Neural progenitor cell (in vitro differentiated cells): ENCODE data around the gene FBRS. TPM values are rescaled to one million over a fixed set of nuclear protein-coding genes. Genes with fewer than 3 reads are reported as not detected.
"Not testable (repeated sequence)": the region's sequence is repeated elsewhere in the genome, so short reads cannot be mapped to it uniquely, and the experiment has no call there.

Experiments
- DNase-seq: peaks from one replicate; pipeline ENCODE4 v3.0.0-alpha.2; 2016; ENCODE audit warnings: low spot score
- H2AFZ ChIP-seq: fragments of 200-600 bp; sonication (generic); replicated peaks from 2 replicates; pipeline ENCODE4 v1.6.1; 2016; ENCODE audit warnings: antibody characterized with exemption
- H3F3A ChIP-seq: fragments of 200-600 bp; sonication (generic); 2 replicates; pipeline ENCODE4 v1.6.1; 2016; ENCODE audit warnings: antibody characterized with exemption, low read depth
- H3K27ac ChIP-seq: fragments of 200-600 bp; sonication (generic); 2 replicates; pipeline ENCODE4 v1.5.1; 2016; ENCODE audit warnings: mild to moderate bottlenecking
- H3K27me3 ChIP-seq: fragments of 200-600 bp; sonication (generic); 2 replicates; pipeline ENCODE4 v1.6.1; 2016; ENCODE audit warnings: mild to moderate bottlenecking, moderate library complexity
- H3K36me3 ChIP-seq: fragments of 200-600 bp; sonication (generic); 2 replicates; pipeline ENCODE4 v1.5.1; 2016
- H3K4me1 ChIP-seq: fragments of 200-600 bp; sonication (generic); 2 replicates; pipeline ENCODE4 v1.6.1; 2016; ENCODE audit warnings: mixed run types
- H3K4me2 ChIP-seq: fragments of 200-600 bp; sonication (generic); 2 replicates; pipeline ENCODE4 v1.6.1; 2016
- H3K4me3 ChIP-seq: fragments of 200-600 bp; sonication (generic); 2 replicates; pipeline ENCODE4 v1.5.1; 2016
- H3K79me2 ChIP-seq: fragments of 200-600 bp; sonication (generic); 2 replicates; pipeline ENCODE4 v1.6.1; 2016; ENCODE audit warnings: low read depth
- H3K9ac ChIP-seq: fragments of 200-600 bp; sonication (generic); 2 replicates; pipeline ENCODE4 v1.6.1; 2016
- H3K9me3 ChIP-seq: fragments of 200-600 bp; sonication (generic); 2 replicates; pipeline ENCODE4 v1.5.1; 2016; ENCODE audit warnings: low read depth
- H4K20me1 ChIP-seq: fragments of 200-600 bp; sonication (generic); 2 replicates; pipeline ENCODE4 v1.6.1; 2016; ENCODE audit warnings: low read depth
- H3K27ac Mint-ChIP-seq: 3 replicates; pipeline ENCODE4 v1.8.0; 2021; ENCODE audit warnings: mixed read lengths
- H3K27me3 Mint-ChIP-seq: 2 replicates; pipeline ENCODE4 v1.8.0; 2022; ENCODE audit warnings: low read depth, mild to moderate bottlenecking, inconsistent platforms, moderate library complexity, mixed read lengths; ENCODE audit not compliant: insufficient read depth
- H3K36me3 Mint-ChIP-seq: 3 replicates; pipeline ENCODE4 v1.8.0; 2021; ENCODE audit warnings: mixed read lengths
- H3K4me1 Mint-ChIP-seq: 3 replicates; pipeline ENCODE4 v1.8.0; 2021; ENCODE audit warnings: mixed read lengths
- H3K4me3 Mint-ChIP-seq: 3 replicates; pipeline ENCODE4 v1.8.0; 2021; ENCODE audit warnings: mild to moderate bottlenecking, moderate library complexity, mixed read lengths
- H3K9me3 Mint-ChIP-seq: 3 replicates; pipeline ENCODE4 v1.8.0; 2020; ENCODE audit warnings: mixed read lengths
- EZH2 ChIP-seq: fragments of 200-600 bp; sonication (generic); IDR thresholded peaks from 2 replicates; pipeline ENCODE4 v1.6.1; 2017; ENCODE audit warnings: antibody characterized with exemption, mild to moderate bottlenecking, moderate library complexity
- EZH2phosphoT487 ChIP-seq: fragments of 200-600 bp; sonication (generic); IDR thresholded peaks from 2 replicates; pipeline ENCODE4 v1.6.1; 2017; ENCODE audit warnings: antibody characterized with exemption
- total RNA-seq: library from RNA; depleted of rRNA; stranded (reverse); fragments of >200 nt; gene quantifications from 2 replicates; pipeline ENCODE4 v1.2.3, GENCODE V29; 2015; ENCODE audit warnings: low replicate concordance
- TF ChIP-seq, protein P1 (sequence below): fragments of 200-600 bp; sonication (generic); IDR thresholded peaks from 2 replicates; pipeline ENCODE4 v1.5.1; 2017; ENCODE audit warnings: antibody characterized with exemption, mild to moderate bottlenecking

Gene FBRS
- total RNA-seq, 1 donor from 2014 or later = 3.6 TPM

GRCh38 chr16:30700491-30700890 lies 42.3 kb downstream of the FBRS start:
- Histone ChIP-seq H3K36me3 (peaks cover 18% of the 10 kb centered on the region), H3K9me3 (no peaks in the 10 kb centered on the region), H4K20me1 (peaks cover 43% of the 10 kb centered on the region), H3K4me1 (peaks cover 8% of the 10 kb centered on the region), H2AFZ (no peak overlapping the region), H3K27me3 (peaks cover 3% of the 10 kb centered on the region), H3K4me2 (no peak overlapping the region), H3F3A (peaks cover 31% of the 10 kb centered on the region), H3K27ac (no peak overlapping the region), H3K9ac (no peak overlapping the region), H3K4me3 (no peak overlapping the region), H3K79me2 (peaks cover 41% of the 10 kb centered on the region)
- peaks cover 22% of the 10 kb centered on the region for H3K36me3 Mint-ChIP-seq
- H3K4me3 Mint-ChIP-seq = peak overlapping the region; percentile 99
- TF ChIP-seq, protein P1, sequence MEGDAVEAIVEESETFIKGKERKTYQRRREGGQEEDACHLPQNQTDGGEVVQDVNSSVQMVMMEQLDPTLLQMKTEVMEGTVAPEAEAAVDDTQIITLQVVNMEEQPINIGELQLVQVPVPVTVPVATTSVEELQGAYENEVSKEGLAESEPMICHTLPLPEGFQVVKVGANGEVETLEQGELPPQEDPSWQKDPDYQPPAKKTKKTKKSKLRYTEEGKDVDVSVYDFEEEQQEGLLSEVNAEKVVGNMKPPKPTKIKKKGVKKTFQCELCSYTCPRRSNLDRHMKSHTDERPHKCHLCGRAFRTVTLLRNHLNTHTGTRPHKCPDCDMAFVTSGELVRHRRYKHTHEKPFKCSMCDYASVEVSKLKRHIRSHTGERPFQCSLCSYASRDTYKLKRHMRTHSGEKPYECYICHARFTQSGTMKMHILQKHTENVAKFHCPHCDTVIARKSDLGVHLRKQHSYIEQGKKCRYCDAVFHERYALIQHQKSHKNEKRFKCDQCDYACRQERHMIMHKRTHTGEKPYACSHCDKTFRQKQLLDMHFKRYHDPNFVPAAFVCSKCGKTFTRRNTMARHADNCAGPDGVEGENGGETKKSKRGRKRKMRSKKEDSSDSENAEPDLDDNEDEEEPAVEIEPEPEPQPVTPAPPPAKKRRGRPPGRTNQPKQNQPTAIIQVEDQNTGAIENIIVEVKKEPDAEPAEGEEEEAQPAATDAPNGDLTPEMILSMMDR = no peak
- TF ChIP-seq EZH2 = no peak
- no peak for TF ChIP-seq EZH2phosphoT487
- peaks cover 19% of the 10 kb centered on the region for H3K4me1 Mint-ChIP-seq
- no peak for DNase-seq
- H3K9me3 Mint-ChIP-seq = no peaks in the 10 kb centered on the region
- no peak overlapping the region for H3K27ac Mint-ChIP-seq
- H3K27me3 Mint-ChIP-seq = peaks cover 4% of the 10 kb centered on the region

- Mint-ChIP-seq H3K27ac (no peak overlapping the region), H3K4me1 (peaks cover 19% of the 10 kb centered on the region), H3K36me3 (peaks cover 22% of the 10 kb centered on the region), H3K4me3 (peak overlapping the region; percentile 52), H3K27me3 (peaks cover 4% of the 10 kb centered on the region), H3K9me3 (no peaks in the 10 kb centered on the region)
- Histone ChIP-seq H3K79me2 (peaks cover 41% of the 10 kb centered on the region), H3F3A (peaks cover 31% of the 10 kb centered on the region), H3K27me3 (peaks cover 3% of the 10 kb centered on the region), H3K4me1 (peaks cover 8% of the 10 kb centered on the region), H3K4me3 (no peak overlapping the region), H3K27ac (no peak overlapping the region), H3K4me2 (no peak overlapping the region), H4K20me1 (peaks cover 47% of the 10 kb centered on the region), H3K36me3 (peaks cover 18% of the 10 kb centered on the region), H2AFZ (no peak overlapping the region), H3K9me3 (no peaks in the 10 kb centered on the region), H3K9ac (no peak overlapping the region)
- DNase-seq = no peak
- TF ChIP-seq, protein P1 = no peak
- no peak for TF ChIP-seq EZH2phosphoT487
- TF ChIP-seq EZH2 = no peak
These were observed 42.7 kb downstream of the FBRS start for GRCh38 chr16:30700971-30701370.

- Histone ChIP-seq H4K20me1 (peaks cover 53% of the 10 kb centered on the region), H3K79me2 (peaks cover 41% of the 10 kb centered on the region), H3K36me3 (peaks cover 30% of the 10 kb centered on the region), H3F3A (peaks cover 26% of the 10 kb centered on the region)
- H3K4me3 ChIP-seq, H3K9ac ChIP-seq, H3K9me3 ChIP-seq, H2AFZ ChIP-seq, DNase-seq, H3K4me3 Mint-ChIP-seq, H3K27ac Mint-ChIP-seq, H3K27me3 ChIP-seq, H3K27me3 Mint-ChIP-seq, H3K4me1 ChIP-seq, H3K27ac ChIP-seq, H3K9me3 Mint-ChIP-seq, H3K4me2 ChIP-seq: not testable (repeated sequence)
- peaks cover 33% of the 10 kb centered on the region for H3K36me3 Mint-ChIP-seq
- peaks cover 13% of the 10 kb centered on the region for H3K4me1 Mint-ChIP-seq
These were observed 44.8 kb downstream of the FBRS start for GRCh38 chr16:30703071-30703470.

DNA sequence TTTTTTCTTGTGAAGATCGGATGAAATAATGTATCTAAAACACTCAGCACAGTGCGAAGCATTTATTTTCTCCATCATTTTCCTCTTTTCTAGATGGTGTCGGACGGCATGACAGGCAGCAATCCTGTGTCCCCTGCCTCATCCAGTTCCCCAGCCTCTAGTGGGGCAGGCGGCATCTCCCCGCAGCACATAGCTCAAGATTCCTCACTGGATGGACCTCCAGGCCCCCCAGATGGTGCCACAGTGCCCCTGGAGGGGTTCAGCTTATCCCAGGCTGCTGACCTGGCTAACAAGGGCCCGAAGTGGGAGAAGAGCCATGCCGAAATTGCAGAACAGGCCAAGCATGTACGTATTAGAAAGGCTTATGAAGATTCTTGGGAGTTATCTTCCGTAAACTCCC lies 45.7 kb downstream of the FBRS start:
- no peak overlapping the region for H3K4me3 Mint-ChIP-seq
- H4K20me1 ChIP-seq = peaks cover 53% of the 10 kb centered on the region
- TF ChIP-seq EZH2 (no peak), EZH2phosphoT487 (no peak)
- TF ChIP-seq, protein P1 = no peak
- H3K27ac ChIP-seq = no peak overlapping the region
- no peaks in the 10 kb centered on the region for H3K27me3 ChIP-seq
- no peak overlapping the region for H3K9ac ChIP-seq
- peaks cover 17% of the 10 kb centered on the region for H3F3A ChIP-seq
- H3K4me1 Mint-ChIP-seq = peaks cover 13% of the 10 kb centered on the region
- peaks cover 8% of the 10 kb centered on the region for H3K4me1 ChIP-seq
- no peaks in the 10 kb centered on the region for H3K9me3 ChIP-seq
- no peaks in the 10 kb centered on the region for H3K9me3 Mint-ChIP-seq
- H2AFZ ChIP-seq = no peak overlapping the region
- H3K4me2 ChIP-seq = no peak overlapping the region
- H3K79me2 ChIP-seq = peaks cover 38% of the 10 kb centered on the region
- peaks cover 4% of the 10 kb centered on the region for H3K27me3 Mint-ChIP-seq
- H3K4me3 ChIP-seq = no peak overlapping the region
- peaks cover 33% of the 10 kb centered on the region for H3K36me3 Mint-ChIP-seq
- DNase-seq = no peak
- no peak overlapping the region for H3K27ac Mint-ChIP-seq
- H3K36me3 ChIP-seq = peaks cover 30% of the 10 kb centered on the region
